ENCODE data around the gene COQ8A.
A peak's percentile ranks its signal among the peaks of the same experiment; 100 is the strongest.

GRCh38 chr1:226938903-226939437 is 1.1 kb upstream of the COQ8A start:
- TF ChIP-seq POLR2A (IDR thresholded peaks at IDR 0.05) (no peak), CTCF (IDR thresholded peaks at IDR 0.05) (no peak), POLR2AphosphoS5 (IDR thresholded peaks at IDR 0.05) (peak in 2 of 3 donors; percentile 62 to 71)

All from stomach (tissue), 4 donors.